ENCODE measurements around the gene PDGFD.

PDGFD gene

DNA sequence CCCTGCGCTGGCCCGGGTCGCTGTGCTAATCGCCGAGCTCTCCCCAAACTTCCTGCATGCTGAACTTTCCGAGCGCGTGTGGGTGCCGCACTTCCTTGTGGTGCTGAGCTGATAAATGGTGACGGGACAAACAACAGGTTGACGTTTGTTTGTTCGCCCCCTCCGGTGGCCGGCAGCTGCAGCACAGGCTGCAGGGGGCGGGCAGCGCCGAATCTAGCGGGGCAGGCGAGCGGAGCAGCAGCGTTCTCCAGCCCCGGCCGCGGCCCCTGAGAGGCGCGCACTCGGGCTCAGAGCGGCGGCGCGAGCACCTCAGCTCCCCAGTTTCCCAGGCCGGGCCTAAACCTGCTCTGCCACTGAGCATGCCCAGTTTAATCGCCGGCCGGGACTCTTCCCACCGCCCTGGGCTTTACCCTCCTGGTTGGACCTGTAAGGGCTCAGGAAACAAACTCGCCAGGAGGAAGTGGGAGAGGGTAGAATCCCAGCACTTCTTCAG, at the start of gene PDGFD:
Gene PDGFD (minus strand): TSS at position 120 of the 493 bp plus-strand sequence.
- TF ChIP-seq MAX (IDR thresholded peaks at IDR 0.05) (peak; percentile 63), FOXM1 (IDR thresholded peaks at IDR 0.05; ENCODE audit: borderline replicate concordance, low read depth) (no peak), TCF12 (IDR thresholded peaks at IDR 0.05; ENCODE audit: low read depth) (0 out of 2 replicates have a peak, but pooled peaks have one; percentile 13), YY1 (IDR thresholded peaks at IDR 0.05; ENCODE audit: low read depth) (no peak), CEBPB (IDR thresholded peaks at IDR 0.05) (no peak), CREB1 (IDR thresholded peaks at IDR 0.05; ENCODE audit: low read depth) (no peak), REST (IDR thresholded peaks at IDR 0.05; ENCODE audit: low read depth) (no peak), RAD21 (IDR thresholded peaks at IDR 0.05; ENCODE audit: low read depth) (no peak), USF1 (IDR thresholded peaks at IDR 0.05) (0 out of 2 replicates have a peak, but pooled peaks have one; percentile 4), EP300 (IDR thresholded peaks at IDR 0.05; ENCODE audit: borderline replicate concordance) (no peak), ZBTB7A (IDR thresholded peaks at IDR 0.05; ENCODE audit: low read depth) (no peak)

DNA sequence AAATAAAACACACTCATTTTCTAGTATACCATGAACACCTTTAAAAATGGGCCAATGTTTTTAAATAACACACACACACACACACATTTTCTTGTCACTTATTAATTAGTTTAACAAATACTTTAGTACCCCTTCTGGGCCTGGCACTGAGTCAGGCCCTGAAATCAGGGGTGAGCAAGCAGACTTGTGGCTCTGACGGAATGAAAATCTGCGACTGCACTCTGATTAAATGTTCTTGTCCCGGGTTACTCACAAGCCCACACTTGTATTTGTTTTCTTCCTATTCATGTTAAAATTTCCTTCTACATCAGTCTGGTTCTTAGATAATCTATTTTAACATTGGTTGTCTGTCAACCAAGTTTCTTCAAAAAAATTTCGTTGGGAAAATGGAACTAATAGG, 43.0 kb upstream of the PDGFD start:
- TF ChIP-seq FOXM1 (IDR thresholded peaks at IDR 0.05; ENCODE audit: borderline replicate concordance, low read depth) = no peak
- no peak for TF ChIP-seq YY1 (IDR thresholded peaks at IDR 0.05; ENCODE audit: low read depth)
- TF ChIP-seq MAX (IDR thresholded peaks at IDR 0.05) = no peak
- no peak for TF ChIP-seq TEAD4 (IDR thresholded peaks at IDR 0.05)
- TF ChIP-seq EP300 (IDR thresholded peaks at IDR 0.05; ENCODE audit: borderline replicate concordance) = no peak
- TF ChIP-seq EGR1 (IDR thresholded peaks at IDR 0.05) = no peak
- TF ChIP-seq TAF1 (IDR thresholded peaks at IDR 0.05; ENCODE audit: low read depth) = no peak
- TF ChIP-seq REST (IDR thresholded peaks at IDR 0.05; ENCODE audit: low read depth) = no peak
- no peak for TF ChIP-seq NFIC (IDR thresholded peaks at IDR 0.05)
- no peak for TF ChIP-seq CEBPB (IDR thresholded peaks at IDR 0.05)
- TF ChIP-seq RAD21 (IDR thresholded peaks at IDR 0.05; ENCODE audit: low read depth) = no peak
- no peak for TF ChIP-seq USF1 (IDR thresholded peaks at IDR 0.05)
- no peak for TF ChIP-seq ZBTB7A (IDR thresholded peaks at IDR 0.05; ENCODE audit: low read depth)
- TF ChIP-seq CREB1 (IDR thresholded peaks at IDR 0.05; ENCODE audit: low read depth) = no peak
- TF ChIP-seq TCF12 (IDR thresholded peaks at IDR 0.05; ENCODE audit: low read depth) = no peak

GRCh38 chr11:104205838-104206237, 41.9 kb upstream of the PDGFD start:
- no peak for TF ChIP-seq TAF1 (IDR thresholded peaks at IDR 0.05; ENCODE audit: low read depth)
- TF ChIP-seq FOXM1 (IDR thresholded peaks at IDR 0.05; ENCODE audit: borderline replicate concordance, low read depth) = no peak
- TF ChIP-seq REST (IDR thresholded peaks at IDR 0.05; ENCODE audit: low read depth) = no peak
- no peak for TF ChIP-seq USF1 (IDR thresholded peaks at IDR 0.05)
- TF ChIP-seq MAX (IDR thresholded peaks at IDR 0.05) = no peak
- TF ChIP-seq CEBPB (IDR thresholded peaks at IDR 0.05) = no peak
- TF ChIP-seq RAD21 (IDR thresholded peaks at IDR 0.05; ENCODE audit: low read depth) = no peak
- no peak for TF ChIP-seq TEAD4 (IDR thresholded peaks at IDR 0.05)
- no peak for TF ChIP-seq EGR1 (IDR thresholded peaks at IDR 0.05)
- no peak for TF ChIP-seq CREB1 (IDR thresholded peaks at IDR 0.05; ENCODE audit: low read depth)
- no peak for TF ChIP-seq ZBTB7A (IDR thresholded peaks at IDR 0.05; ENCODE audit: low read depth)
- no peak for TF ChIP-seq TCF12 (IDR thresholded peaks at IDR 0.05; ENCODE audit: low read depth)
- TF ChIP-seq NFIC (IDR thresholded peaks at IDR 0.05) = no peak
- no peak for TF ChIP-seq YY1 (IDR thresholded peaks at IDR 0.05; ENCODE audit: low read depth)
- TF ChIP-seq EP300 (IDR thresholded peaks at IDR 0.05; ENCODE audit: borderline replicate concordance) = no peak

Measured in Ishikawa (cell line).